ENCODE results near the gene EDDM13.
"Not testable (repeated sequence)": the region's sequence is repeated elsewhere in the genome, so short reads cannot be mapped to it uniquely, and the experiment has no call there.

EDDM13 gene

GRCh38 chr19:56272161-56272798 lies at the start of gene EDDM13:
Gene EDDM13, plus strand, starts transcription at chr19:56272748. Its CDS starts 87 bp downstream, at chr19:56272835.
- no peak for DNase-seq (ENCODE audit: low spot score)

- no peak for DNase-seq (ENCODE audit: low spot score)
These were observed 49.6 kb upstream of the EDDM13 start for GRCh38 chr19:56222901-56223300.

- no peak for DNase-seq (ENCODE audit: low spot score)
These were observed 49.1 kb upstream of the EDDM13 start for GRCh38 chr19:56223481-56223880.

- peak; percentile 32 for DNase-seq (ENCODE audit: low spot score)
These were observed 27.3 kb upstream of the EDDM13 start for GRCh38 chr19:56245121-56245740.

- DNase-seq (ENCODE audit: low spot score), result not testable (repeated sequence)
These were observed 26.8 kb upstream of the EDDM13 start for GRCh38 chr19:56245764-56246163.

GRCh38 chr19:56248736-56249338 lies 23.7 kb upstream of the EDDM13 start:
- not testable (repeated sequence) for DNase-seq (ENCODE audit: low spot score)

- DNase-seq (ENCODE audit: low spot score), result peak; percentile 90
These were observed 19.7 kb upstream of the EDDM13 start for GRCh38 chr19:56252699-56253422.

GRCh38 chr19:56253737-56254136 lies 18.8 kb upstream of the EDDM13 start:
- peak; percentile 84 for DNase-seq (ENCODE audit: low spot score)

- no peak for DNase-seq (ENCODE audit: low spot score)
These were observed 14.3 kb upstream of the EDDM13 start for GRCh38 chr19:56258272-56258671.

- DNase-seq (ENCODE audit: low spot score), result no peak
These were observed 11.4 kb upstream of the EDDM13 start for GRCh38 chr19:56261145-56261544.

- DNase-seq (ENCODE audit: low spot score), result not testable (repeated sequence)
These were observed 10.6 kb upstream of the EDDM13 start for GRCh38 chr19:56261932-56262331.

GRCh38 chr19:56263319-56263718 lies 9.2 kb upstream of the EDDM13 start:
- no peak for DNase-seq (ENCODE audit: low spot score)

GRCh38 chr19:56266051-56266450 lies 6.5 kb upstream of the EDDM13 start:
- DNase-seq (ENCODE audit: low spot score), result no peak

GRCh38 chr19:56269348-56269747 lies 3.2 kb upstream of the EDDM13 start:
- no peak for DNase-seq (ENCODE audit: low spot score)

- no peak for DNase-seq (ENCODE audit: low spot score)
These were observed 1.9 kb upstream of the EDDM13 start for GRCh38 chr19:56270676-56271075.

GRCh38 chr19:56271151-56271550 lies 1.4 kb upstream of the EDDM13 start:
- DNase-seq (ENCODE audit: low spot score), result no peak

GRCh38 chr19:56273563-56274117 lies 1.1 kb downstream of the EDDM13 start:
- peak; percentile 21 for DNase-seq (ENCODE audit: low spot score)

- no peak for DNase-seq (ENCODE audit: low spot score)
These were observed 10.3 kb downstream of the EDDM13 start for GRCh38 chr19:56282809-56283208.

- no peak for DNase-seq (ENCODE audit: low spot score)
These were observed 12.2 kb downstream of the EDDM13 start for GRCh38 chr19:56284746-56285145.

GRCh38 chr19:56290104-56290503 lies 17.6 kb downstream of the EDDM13 start:
- no peak for DNase-seq (ENCODE audit: low spot score)

- DNase-seq (ENCODE audit: low spot score), result no peak
These were observed 19.3 kb downstream of the EDDM13 start for GRCh38 chr19:56291867-56292266.

- peak; percentile 30 for DNase-seq (ENCODE audit: low spot score)
These were observed 22.0 kb downstream of the EDDM13 start for GRCh38 chr19:56294549-56294948.

Data from RKO (cell line).